Measurements from ENCODE around the gene THY1. TPM values are rescaled to one million over a fixed set of nuclear protein-coding genes. Genes with fewer than 3 reads are reported as not detected.
"Not testable (repeated sequence)": the region's sequence is repeated elsewhere in the genome, so short reads cannot be mapped to it uniquely, and the experiment has no call there.

The THY1 gene
- total and polyA plus RNA-seq, 2 of the 8 experiments (the other 6 are each of a cell fraction or from before 2014, with no cell fraction given): 286 to 2,479 TPM

DNA sequence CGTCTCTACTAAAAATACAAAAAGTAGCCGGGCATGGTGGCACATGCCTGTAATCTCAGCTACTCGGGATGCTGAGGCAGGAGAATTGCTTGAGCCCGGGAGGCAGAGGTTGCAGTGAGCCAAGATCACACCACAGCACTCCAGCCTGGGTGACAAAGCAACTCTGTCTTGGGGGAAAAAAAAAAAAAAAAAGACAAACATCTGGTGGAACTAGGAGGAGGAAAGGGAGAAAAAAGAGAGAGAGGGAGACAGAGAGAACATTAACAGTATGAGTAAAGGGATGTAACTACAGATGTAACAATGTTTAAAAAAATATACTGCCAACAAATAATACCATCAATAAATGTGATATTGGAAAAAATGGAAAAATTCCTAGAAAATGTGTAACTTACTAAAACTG is 32.3 kb upstream of the THY1 start:
- POLR2A ChIA-PET (ENCODE audit: partially characterized antibody); H2BK12ac ChIP-seq (ENCODE audit: low read depth, low read length): not testable (repeated sequence)

More for the DNA sequence above, 32.3 kb upstream of the THY1 start:
- not testable (repeated sequence) for H3K4ac ChIP-seq (replicated peaks; ENCODE audit: insufficient read length, low read depth, low read length); H3K4me1 ChIP-seq (replicated peaks in 1 of 4; ENCODE audit: control insufficient read depth in 3 of 4, insufficient read depth in 4 of 4, low read length in 3 of 4); H2BK120ac ChIP-seq (replicated peaks; ENCODE audit: low read depth, low read length); H3K23me2 ChIP-seq (ENCODE audit: low read depth, low read length); FAIRE-seq; H2BK20ac ChIP-seq (ENCODE audit: low read length); H3K56ac ChIP-seq (replicated peaks; ENCODE audit: insufficient read length, low read depth, low read length); H3K79me1 ChIP-seq (ENCODE audit: low read depth, low read length); H3K4me3 ChIP-seq (ENCODE audit: extremely low read depth in 1 of 4, insufficient read depth in 2 of 4, low read depth in 3 of 4, low read length in 4 of 4); H3K14ac ChIP-seq (ENCODE audit: insufficient read length); H2AFZ ChIP-seq (ENCODE audit: low read length); H3K23ac ChIP-seq (ENCODE audit: insufficient read length); H3K4me2 ChIP-seq (ENCODE audit: insufficient read depth in 1 of 2, low read depth in 2 of 2, low read length in 2 of 2); H4K91ac ChIP-seq (replicated peaks; ENCODE audit: insufficient read length, low read length); H2BK5ac ChIP-seq (ENCODE audit: low read depth, low read length); H4K5ac ChIP-seq (ENCODE audit: insufficient read length, low read depth, low read length); H3K9ac ChIP-seq (replicated peaks in 1 of 4; ENCODE audit: extremely low read depth in 1 of 4, low read depth in 3 of 4, low read length in 3 of 4); H4K8ac ChIP-seq (ENCODE audit: extremely low read depth, insufficient read depth, low read length); DNase-seq (ENCODE audit: low read depth in 1 of 2, low spot score in 2 of 2); H3K36me3 ChIP-seq (ENCODE audit: control insufficient read depth in 2 of 4, insufficient read depth in 4 of 4, low read length in 3 of 4); H3K9me3 ChIP-seq (ENCODE audit: insufficient read depth in 2 of 2, low read depth in 1 of 2, low read length in 1 of 2); H3K79me2 ChIP-seq (ENCODE audit: control insufficient read depth in 1 of 2, insufficient read depth in 2 of 2, low read length in 2 of 2); H3K18ac ChIP-seq (ENCODE audit: extremely low read depth, low read length); H3K27ac ChIP-seq (ENCODE audit: low read depth, low read length); H2AK5ac ChIP-seq (ENCODE audit: low read depth, low read length); H3K27me3 ChIP-seq (replicated peaks in 1 of 4; ENCODE audit: control insufficient read depth in 3 of 4, extremely low read depth in 1 of 4, insufficient read depth in 3 of 4, low read length in 3 of 4); H2BK15ac ChIP-seq (ENCODE audit: low read length); H4K20me1 ChIP-seq (replicated peaks in 1 of 2; ENCODE audit: control insufficient read depth in 1 of 2, insufficient read depth in 2 of 2, low read length in 2 of 2)
- CTCF ChIA-PET (ENCODE audit: partially characterized antibody): interaction anchor here (0.7 to 1.3 kb wide), 3 partner anchors 21 to 99 kb away, joined by 4 to 7 read pairs (median 4); no protein-coding TSS in a partner anchor
- 100% methylated on average over 4 of the region's 4 CpGs; no CpG with 5 or more reads in 1 of the 2 experiments for WGBS, 2 experiments (ENCODE audit: extremely low coverage in 1 of 2, insufficient coverage in 1 of 2, insufficient read length in 1 of 2, insufficient replicate concordance in 2 of 2, low coverage in 1 of 2, low lambda C conversion rate in 2 of 2, missing lambda C conversion rate in 1 of 2)
